K562 treated with DMSO at 1 percent for 4 hours (cell line): ENCODE measurements around the gene THAP12. TPM values are rescaled to one million over a fixed set of nuclear protein-coding genes. Genes with fewer than 3 reads are reported as not detected.

Experiments used
- total RNA-seq: library from RNA; unstranded; fragments of 300-600 nt; gene quantifications from 2 replicates; pipeline ENCODE4 v1.2.3, GENCODE V29; 2022; ENCODE audit not compliant: insufficient read depth

Gene THAP12, protein sequence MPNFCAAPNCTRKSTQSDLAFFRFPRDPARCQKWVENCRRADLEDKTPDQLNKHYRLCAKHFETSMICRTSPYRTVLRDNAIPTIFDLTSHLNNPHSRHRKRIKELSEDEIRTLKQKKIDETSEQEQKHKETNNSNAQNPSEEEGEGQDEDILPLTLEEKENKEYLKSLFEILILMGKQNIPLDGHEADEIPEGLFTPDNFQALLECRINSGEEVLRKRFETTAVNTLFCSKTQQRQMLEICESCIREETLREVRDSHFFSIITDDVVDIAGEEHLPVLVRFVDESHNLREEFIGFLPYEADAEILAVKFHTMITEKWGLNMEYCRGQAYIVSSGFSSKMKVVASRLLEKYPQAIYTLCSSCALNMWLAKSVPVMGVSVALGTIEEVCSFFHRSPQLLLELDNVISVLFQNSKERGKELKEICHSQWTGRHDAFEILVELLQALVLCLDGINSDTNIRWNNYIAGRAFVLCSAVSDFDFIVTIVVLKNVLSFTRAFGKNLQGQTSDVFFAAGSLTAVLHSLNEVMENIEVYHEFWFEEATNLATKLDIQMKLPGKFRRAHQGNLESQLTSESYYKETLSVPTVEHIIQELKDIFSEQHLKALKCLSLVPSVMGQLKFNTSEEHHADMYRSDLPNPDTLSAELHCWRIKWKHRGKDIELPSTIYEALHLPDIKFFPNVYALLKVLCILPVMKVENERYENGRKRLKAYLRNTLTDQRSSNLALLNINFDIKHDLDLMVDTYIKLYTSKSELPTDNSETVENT
- 23.6 and 29.3 TPM in 2 replicates for total RNA-seq

DNA sequence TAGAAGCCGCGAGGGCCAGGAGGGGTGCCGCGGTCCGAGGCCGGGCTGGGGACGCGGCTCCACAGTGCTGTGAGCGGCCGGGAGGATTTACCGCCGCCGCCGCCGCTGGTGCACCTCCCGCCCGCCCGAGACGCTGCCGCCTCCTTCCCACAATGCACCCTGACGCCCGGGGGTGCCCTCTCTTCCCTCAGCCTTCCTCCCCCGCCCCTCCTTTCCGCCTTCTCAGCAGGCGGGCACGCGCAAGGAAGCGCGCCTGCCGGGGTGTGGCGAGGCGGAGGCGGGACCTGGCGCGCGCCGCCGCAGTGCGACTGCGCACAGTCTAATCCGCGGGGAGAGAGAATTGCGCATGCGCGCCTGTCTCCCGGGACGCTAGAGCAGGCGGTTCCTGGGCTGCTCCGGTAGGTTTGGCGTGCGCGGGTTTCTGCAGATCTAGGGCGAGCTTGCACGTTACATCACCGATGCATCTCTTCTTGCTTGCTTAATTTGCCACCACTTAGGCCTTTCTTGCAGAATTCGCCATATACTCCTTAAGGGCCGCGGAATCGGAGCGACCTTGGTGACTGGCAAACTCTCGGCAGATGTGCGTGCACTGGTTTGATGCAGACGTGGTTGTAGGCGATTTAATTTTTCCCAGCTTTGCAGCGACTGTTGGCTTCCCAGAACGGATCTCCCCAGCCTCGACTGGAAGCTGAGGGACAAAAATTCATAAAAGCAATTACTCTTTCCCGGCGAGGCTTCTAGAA, at the start of gene THAP12, which contains the start of gene GVQW3:
TSS of gene THAP12 (minus strand) at position 156 of the 743 bp plus-strand sequence. CDS start 296 bp downstream, outside the sequence.
TSS of gene GVQW3 (plus strand) at position 347 of the 743 bp plus-strand sequence. CDS start 506 bp downstream, outside the sequence.

Other genes with a start within 250 kb of the THAP12 start
- gene WNT11, start 174.6 kb downstream of the THAP12 start, total RNA-seq: not detected in 2 replicates
- gene GVQW3, start 191 bp upstream of the THAP12 start, total RNA-seq: 0.68 and 2.7 TPM in 2 replicates
- gene EMSY, start 63.9 kb upstream of the THAP12 start, total RNA-seq: 5.8 and 6.0 TPM in 2 replicates